Cardiac septum (tissue), 1 donor: Measurements from ENCODE around the gene OLFM2. TPM values are rescaled to one million over a fixed set of nuclear protein-coding genes. Genes with fewer than 3 reads are reported as not detected.
"Not testable (repeated sequence)": the region's sequence is repeated elsewhere in the genome, so short reads cannot be mapped to it uniquely, and the experiment has no call there.

ENCODE experiments used
- DNase-seq: peaks from one replicate; pipeline ENCODE4 v3.0.0-alpha.2; 2020; ENCODE audit warnings: low spot score
- intact Hi-C: fragments of 100-400 bp; cut with DNase I; formaldehyde crosslinking; loops from one replicate; pipeline ENCODE4 v1.14.0; 2022
- total RNA-seq: library from RNA; stranded (reverse); fragmentation: NEBNext Ultra II Directional; extraction: Animal tissue kit (Norgen Biotek cat#: 25700); gene quantifications from one replicate; pipeline ENCODE4 v1.2.1, GENCODE V29; 2021
- donor health status: DM: no; HTN: no; CAD: no.

OLFM2 gene
- total RNA-seq, 1 donor from 2014 or later, result 4.1 TPM

GRCh38 chr19:9847087-9847671, 89.1 kb downstream of the OLFM2 start:
- intact Hi-C loops, result no loop called here
- no peak for DNase-seq

- intact Hi-C loops, result not testable (repeated sequence)
Observed at GRCh38 chr19:9843626-9844273, 92.6 kb downstream of the OLFM2 start.

GRCh38 chr19:9842834-9843625, 93.3 kb downstream of the OLFM2 start:
- intact Hi-C loops, result no loop called here
- DNase-seq, result no peak

More at GRCh38 chr19:9843626-9844273, 92.6 kb downstream of the OLFM2 start:
- DNase-seq, result not testable (repeated sequence)

GRCh38 chr19:9839415-9839814, 96.9 kb downstream of the OLFM2 start:
- DNase-seq, result no peak
- intact Hi-C loops, result no loop called here

GRCh38 chr19:9838324-9838723, 98.0 kb downstream of the OLFM2 start:
- intact Hi-C loops, result no loop called here
- no peak for DNase-seq

GRCh38 chr19:9836021-9836420, 100.3 kb downstream of the OLFM2 start:
- no peak for DNase-seq
- intact Hi-C loops, result no loop called here

GRCh38 chr19:9835507-9835949, 100.8 kb downstream of the OLFM2 start:
- DNase-seq, result no peak
- intact Hi-C loops, result no loop called here

GRCh38 chr19:9834726-9835506, 101.4 kb downstream of the OLFM2 start, which contains the start of gene PIN1:
PIN1 (plus strand) TSS chr19:9835318; CDS start chr19:9835345, 27 bp downstream.
- DNase-seq, result peak; percentile 99
- intact Hi-C loops, result no loop called here

- intact Hi-C loops, result no loop called here
- DNase-seq, result no peak
Observed at GRCh38 chr19:9834307-9834725, 102.0 kb downstream of the OLFM2 start.

GRCh38 chr19:9828551-9829063, 107.7 kb downstream of the OLFM2 start:
- DNase-seq, result no peak
- intact Hi-C loops, result no loop called here

- intact Hi-C loops, result no loop called here
- peak; percentile 95 for DNase-seq
Observed at GRCh38 chr19:9827289-9828238, 108.8 kb downstream of the OLFM2 start, which contains the start of gene UBL5. UBL5 (plus strand) TSS chr19:9827918; CDS start chr19:9828338, 420 bp downstream.

- intact Hi-C loops, result no loop called here
- no peak for DNase-seq
Observed at GRCh38 chr19:9823816-9824215, 112.5 kb downstream of the OLFM2 start.

GRCh38 chr19:9820034-9820433, 116.3 kb downstream of the OLFM2 start:
- DNase-seq, intact Hi-C loops: not testable (repeated sequence)

- no peak for DNase-seq
- intact Hi-C loops, result loop anchor here (1.0 kb wide), 1 partner anchor 27 kb away; no protein-coding TSS in a partner anchor
Observed at GRCh38 chr19:9819596-9819909, 116.8 kb downstream of the OLFM2 start.

- intact Hi-C loops, result loop anchor here (1.0 kb wide), 1 partner anchor 27 kb away; no protein-coding TSS in a partner anchor
- peak; percentile 100 for DNase-seq
Observed at GRCh38 chr19:9818734-9819595, 117.3 kb downstream of the OLFM2 start, which contains the start of gene FBXL12. FBXL12 (minus strand) TSS chr19:9819079; CDS start chr19:9818813, 266 bp downstream.

GRCh38 chr19:9818175-9818733, 118.1 kb downstream of the OLFM2 start:
- intact Hi-C loops, result no loop called here
- DNase-seq, result no peak

- intact Hi-C loops, result no loop called here
- no peak for DNase-seq
Observed at GRCh38 chr19:9811139-9811538, 125.2 kb downstream of the OLFM2 start.
